Measurements from ENCODE around the gene CCL27.

- no peak for TF ChIP-seq CTCF (IDR thresholded peaks at IDR 0.05)
- TF ChIP-seq POLR2A (IDR thresholded peaks at IDR 0.05): no peak
- TF ChIP-seq POLR2AphosphoS5 (IDR thresholded peaks at IDR 0.05): no peak
These were observed 17.6 kb downstream of the CCL27 start for GRCh38 chr9:34644766-34645314.

All from upper lobe of left lung (tissue), 4 donors.